ENCODE measurements around the gene RCSD1.

DNA sequence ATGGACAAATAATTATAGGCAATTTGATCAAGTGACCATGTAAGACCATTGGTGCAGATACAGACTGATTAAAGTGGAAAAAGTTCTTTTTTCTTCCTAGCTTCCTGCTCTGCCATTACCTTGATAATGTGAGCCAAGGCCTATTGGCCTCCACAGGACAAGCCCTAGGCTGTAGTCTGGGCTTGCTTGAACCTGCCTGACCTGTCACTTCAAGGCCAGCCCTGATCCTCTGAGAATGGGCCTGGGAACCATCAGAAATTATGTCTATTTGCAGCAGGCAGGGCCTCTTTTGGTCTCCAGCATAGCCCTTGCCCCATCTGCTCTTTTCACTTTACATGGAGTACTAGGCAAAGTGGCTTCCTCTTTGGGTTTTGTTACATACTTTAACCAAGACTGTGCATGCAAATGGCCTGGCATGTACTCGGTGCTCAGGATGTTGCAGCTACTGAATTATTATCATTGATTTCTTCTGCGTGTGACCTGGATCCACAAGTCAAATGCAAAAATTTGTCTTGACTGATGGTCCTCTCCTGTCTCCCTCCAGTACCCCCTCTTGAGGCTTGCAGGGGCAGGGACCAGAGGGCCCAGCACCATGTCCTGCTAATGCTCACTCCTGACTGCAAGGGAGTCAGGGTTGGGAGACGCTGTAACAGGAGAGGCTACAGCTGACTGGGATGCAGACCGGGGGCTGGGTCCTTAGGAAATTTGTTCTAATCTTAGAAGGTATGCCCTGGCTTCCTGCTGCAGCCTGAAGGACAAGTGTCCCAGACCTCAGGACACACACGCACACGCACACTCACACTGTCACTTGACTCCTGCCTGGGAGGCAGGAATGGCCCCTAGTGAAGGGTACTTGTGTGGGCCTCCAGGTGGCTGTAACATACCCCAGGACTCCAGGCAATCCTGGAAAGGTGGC lies 39.4 kb downstream of the RCSD1 start:
- TF ChIP-seq CREM (CRISPR knock-in tag; IDR thresholded peaks at IDR 0.05) (no peak), ATF3 (CRISPR knock-in tag; conservative IDR thresholded peaks at IDR 0.05) (no peak), CTCF (IDR thresholded peaks at IDR 0.05) (no peak), NFE2L1 (CRISPR knock-in tag; IDR thresholded peaks at IDR 0.05) (no peak), NR1H2 (CRISPR knock-in tag; IDR thresholded peaks at IDR 0.05) (no peak), TCF7 (CRISPR knock-in tag; IDR thresholded peaks at IDR 0.05; ENCODE audit: low read depth) (no peak), SMAD3 (CRISPR knock-in tag; IDR thresholded peaks at IDR 0.05; ENCODE audit: borderline replicate concordance) (no peak), ZNF138 (CRISPR knock-in tag; conservative IDR thresholded peaks at IDR 0.05) (no peak), TEAD4 (CRISPR knock-in tag; IDR thresholded peaks at IDR 0.05) (no peak)
- TF ChIP-seq, protein P1, sequence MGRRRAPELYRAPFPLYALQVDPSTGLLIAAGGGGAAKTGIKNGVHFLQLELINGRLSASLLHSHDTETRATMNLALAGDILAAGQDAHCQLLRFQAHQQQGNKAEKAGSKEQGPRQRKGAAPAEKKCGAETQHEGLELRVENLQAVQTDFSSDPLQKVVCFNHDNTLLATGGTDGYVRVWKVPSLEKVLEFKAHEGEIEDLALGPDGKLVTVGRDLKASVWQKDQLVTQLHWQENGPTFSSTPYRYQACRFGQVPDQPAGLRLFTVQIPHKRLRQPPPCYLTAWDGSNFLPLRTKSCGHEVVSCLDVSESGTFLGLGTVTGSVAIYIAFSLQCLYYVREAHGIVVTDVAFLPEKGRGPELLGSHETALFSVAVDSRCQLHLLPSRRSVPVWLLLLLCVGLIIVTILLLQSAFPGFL (CRISPR knock-in tag; IDR thresholded peaks at IDR 0.05; ENCODE audit: borderline replicate concordance) = no peak

All from WTC11 (cell line).